Astrocyte of the cerebellum (primary cell): ENCODE measurements around the gene CACNG4.

Experiments used
- DNase-seq: peaks from one replicate; pipeline ENCODE4 v3.0.0-alpha.2; 2011; ENCODE audit warnings: low read depth
- H3K4me3 ChIP-seq: 2 replicates; pipeline ENCODE4 v1.5.1; 2011; ENCODE audit warnings: mild to moderate bottlenecking, low read depth, low read length, moderate library complexity
- in situ Hi-C: cut with HindIII; loops from 2 replicates; pipeline ENCODE4 v1.10.0; 2017; ENCODE audit warnings: low sequenced_read_pairs
- TF ChIP-seq, protein P1 (sequence below): IDR thresholded peaks from 2 replicates; pipeline ENCODE4 v1.5.1; 2012; ENCODE audit warnings: low read length, low read depth, moderate library complexity, mild to moderate bottlenecking; ENCODE audit errors: missing control alignments

Gene CACNG4

DNA sequence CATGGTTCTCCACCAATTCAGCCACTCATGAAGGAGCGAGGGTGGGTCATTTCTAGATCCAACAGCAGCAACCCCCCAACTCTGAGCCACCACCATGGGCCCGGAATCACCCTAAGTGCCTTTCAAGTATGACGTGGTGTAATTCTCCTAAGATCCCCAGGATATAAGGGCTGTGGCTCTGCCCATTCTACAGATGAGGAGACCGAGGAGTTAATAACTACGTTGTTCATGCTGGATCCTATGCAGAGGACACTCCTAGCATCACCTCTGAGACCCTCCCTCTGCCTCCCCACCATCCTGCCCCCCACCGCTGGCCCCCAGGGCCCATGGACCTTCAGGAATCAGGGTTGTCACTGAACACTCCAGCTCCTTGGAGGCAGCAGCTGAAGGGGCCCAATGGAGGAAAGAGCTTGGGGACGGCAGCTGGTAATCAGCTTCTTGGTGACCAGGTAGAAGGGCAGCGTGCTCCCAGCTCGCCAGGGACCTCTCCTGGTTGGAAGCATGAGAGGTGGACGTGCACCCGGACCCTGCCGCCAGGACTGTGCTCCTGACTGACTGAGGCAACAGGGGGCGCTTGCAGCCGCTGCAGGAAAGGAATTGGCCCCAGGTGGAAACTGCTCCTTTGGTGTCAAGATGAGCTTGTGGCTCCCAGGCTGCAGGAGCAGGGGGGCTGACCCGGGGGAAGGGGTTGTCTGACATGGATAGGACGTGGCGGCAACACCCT, 51.7 kb downstream of the CACNG4 start:
- in situ Hi-C loops, result no loop called here
- DNase-seq, result no peak

DNA sequence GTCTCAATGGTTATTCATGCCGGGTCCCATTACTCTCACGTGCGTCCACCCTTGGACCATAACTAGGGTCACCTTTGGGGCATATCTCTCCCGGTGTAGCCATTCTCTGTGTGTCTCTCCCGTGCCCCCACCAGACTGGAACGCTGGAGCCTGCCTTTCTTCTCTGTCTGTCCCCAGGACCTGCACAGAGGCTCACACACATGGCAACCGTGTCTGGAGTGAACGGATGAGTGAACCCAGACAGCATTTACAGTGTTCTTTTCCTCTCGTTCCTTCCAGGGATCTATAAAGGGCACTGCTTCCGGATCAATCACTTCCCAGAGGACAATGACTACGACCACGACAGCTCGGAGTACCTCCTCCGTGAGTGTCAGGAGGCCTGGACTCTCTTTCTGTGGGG, 53.4 kb downstream of the CACNG4 start:
- H3K4me3 ChIP-seq, result no peak overlapping the region
- TF ChIP-seq, protein P1, sequence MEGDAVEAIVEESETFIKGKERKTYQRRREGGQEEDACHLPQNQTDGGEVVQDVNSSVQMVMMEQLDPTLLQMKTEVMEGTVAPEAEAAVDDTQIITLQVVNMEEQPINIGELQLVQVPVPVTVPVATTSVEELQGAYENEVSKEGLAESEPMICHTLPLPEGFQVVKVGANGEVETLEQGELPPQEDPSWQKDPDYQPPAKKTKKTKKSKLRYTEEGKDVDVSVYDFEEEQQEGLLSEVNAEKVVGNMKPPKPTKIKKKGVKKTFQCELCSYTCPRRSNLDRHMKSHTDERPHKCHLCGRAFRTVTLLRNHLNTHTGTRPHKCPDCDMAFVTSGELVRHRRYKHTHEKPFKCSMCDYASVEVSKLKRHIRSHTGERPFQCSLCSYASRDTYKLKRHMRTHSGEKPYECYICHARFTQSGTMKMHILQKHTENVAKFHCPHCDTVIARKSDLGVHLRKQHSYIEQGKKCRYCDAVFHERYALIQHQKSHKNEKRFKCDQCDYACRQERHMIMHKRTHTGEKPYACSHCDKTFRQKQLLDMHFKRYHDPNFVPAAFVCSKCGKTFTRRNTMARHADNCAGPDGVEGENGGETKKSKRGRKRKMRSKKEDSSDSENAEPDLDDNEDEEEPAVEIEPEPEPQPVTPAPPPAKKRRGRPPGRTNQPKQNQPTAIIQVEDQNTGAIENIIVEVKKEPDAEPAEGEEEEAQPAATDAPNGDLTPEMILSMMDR, result no peak
- in situ Hi-C loops, result no loop called here
- no peak for DNase-seq

More for the DNA sequence above, 51.7 kb downstream of the CACNG4 start:
- no peak overlapping the region for H3K4me3 ChIP-seq
- TF ChIP-seq, protein P1, result no peak

DNA sequence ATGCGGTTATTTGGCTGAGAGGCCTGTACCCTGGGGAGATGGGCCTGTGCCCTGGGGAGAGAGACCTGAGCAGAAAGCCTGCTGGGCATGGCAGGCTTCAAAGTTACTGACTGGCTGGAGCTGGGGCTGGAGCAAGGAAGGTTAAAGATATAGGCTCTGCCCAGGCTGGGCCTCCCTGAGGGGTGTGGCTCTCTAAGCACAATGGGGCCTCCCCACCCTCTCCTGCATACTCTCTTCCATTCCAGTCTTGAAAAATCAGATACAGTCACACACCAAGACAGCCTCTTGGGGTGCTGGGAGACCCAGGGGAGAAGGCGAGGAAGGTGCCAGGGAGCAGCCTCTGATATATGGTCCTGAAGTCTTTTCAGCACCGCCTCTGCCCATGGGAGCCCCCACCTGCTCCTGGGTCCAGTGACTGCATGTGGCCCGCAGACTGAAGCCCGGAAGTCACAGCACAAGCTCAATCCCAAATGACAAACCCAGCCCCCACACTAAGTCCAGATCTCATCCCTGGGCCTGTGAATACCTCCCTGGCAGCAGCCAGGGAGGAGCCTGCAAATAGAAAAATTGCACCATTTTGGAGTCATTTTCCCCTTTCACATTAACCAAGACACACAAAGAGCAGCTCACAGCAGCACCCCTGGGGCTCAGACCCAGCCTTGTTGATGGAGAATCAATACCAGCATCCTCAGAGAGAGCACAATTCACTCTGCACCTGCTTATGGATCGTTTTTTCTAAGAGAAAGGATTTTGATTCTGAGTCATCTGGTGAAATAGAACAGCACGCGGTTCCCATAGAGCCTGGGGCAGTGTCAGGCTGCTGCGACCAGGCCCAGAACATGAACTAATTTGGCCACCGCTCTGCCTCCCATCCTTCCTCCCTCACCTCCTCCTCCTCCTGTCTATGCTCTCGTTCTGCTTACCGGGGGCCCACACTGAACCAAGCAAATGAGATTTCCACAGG, 54.2 kb downstream of the CACNG4 start:
- TF ChIP-seq, protein P1, result no peak
- no peak for DNase-seq
- no peak overlapping the region for H3K4me3 ChIP-seq
- in situ Hi-C loops, result no loop called here

DNA sequence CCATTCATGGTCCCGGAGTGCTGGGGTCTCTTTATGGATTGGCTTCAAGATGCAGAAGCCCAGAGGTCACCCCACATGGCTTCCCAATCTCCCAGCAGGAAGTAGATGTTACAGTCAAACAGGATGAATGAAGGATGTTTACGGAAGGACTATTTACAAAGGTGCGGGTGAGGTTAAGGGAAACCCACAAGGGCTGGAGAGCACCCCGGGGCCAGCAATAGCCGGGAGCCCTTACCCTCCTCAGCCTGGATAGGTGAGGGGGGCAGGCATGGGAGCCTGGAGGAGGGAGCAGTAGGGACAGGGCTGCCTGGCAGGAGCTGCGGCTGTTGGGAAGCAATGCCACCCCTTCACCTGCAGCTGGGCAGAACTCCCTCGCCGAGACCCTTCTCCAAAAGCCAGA, 55.3 kb downstream of the CACNG4 start:
- in situ Hi-C loops, result no loop called here
- no peak for DNase-seq

DNA sequence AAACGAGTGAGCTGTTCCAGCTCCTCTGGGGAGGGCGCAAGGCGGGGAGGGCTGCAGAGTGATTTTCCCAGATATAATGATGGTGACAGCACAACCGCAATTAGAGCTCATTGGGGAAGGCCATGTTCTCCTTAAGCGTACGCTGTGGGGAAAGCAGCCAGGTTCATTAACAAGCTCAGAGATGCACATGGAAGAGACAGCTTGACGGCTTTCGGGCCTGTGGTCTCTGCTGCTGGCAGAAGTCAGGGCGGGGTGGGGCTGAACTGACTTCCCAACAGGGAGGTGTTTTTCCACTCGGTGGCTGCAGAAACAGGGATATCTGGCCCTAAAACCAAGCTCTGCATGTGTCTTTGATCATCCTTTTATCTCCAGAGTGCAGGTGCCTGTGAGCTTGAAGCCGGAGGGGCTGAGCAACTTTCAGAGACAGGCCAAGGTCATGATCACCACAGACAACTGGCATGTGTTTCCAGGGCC, 55.8 kb downstream of the CACNG4 start:
- in situ Hi-C loops, result no loop called here

More for the DNA sequence above, 55.3 kb downstream of the CACNG4 start:
- no peak overlapping the region for H3K4me3 ChIP-seq
- TF ChIP-seq, protein P1, result no peak

DNA sequence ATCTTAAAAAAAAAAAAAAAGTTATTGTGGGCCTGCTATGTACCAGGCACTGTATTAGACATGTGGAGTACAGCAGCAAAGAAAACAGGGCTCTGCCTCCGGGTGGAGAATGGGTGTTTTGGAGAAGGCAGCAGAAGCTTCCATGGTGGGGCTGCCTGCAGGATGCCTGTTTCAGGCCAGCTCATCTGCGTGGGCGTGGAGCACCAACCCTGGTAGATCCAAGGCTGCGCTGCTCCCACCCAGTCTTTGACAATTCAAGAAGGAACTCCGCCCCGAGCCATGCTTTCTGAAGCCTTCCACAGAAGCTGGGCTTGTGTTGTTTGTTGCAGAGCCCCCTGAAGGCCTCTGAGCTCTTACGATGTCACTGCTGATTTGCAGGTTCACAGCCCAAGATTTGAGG, 56.7 kb downstream of the CACNG4 start:
- in situ Hi-C loops, result no loop called here
- TF ChIP-seq, protein P1, result no peak
- H3K4me3 ChIP-seq, result no peak overlapping the region
- DNase-seq, result no peak

More for the DNA sequence above, 55.8 kb downstream of the CACNG4 start:
- H3K4me3 ChIP-seq, result no peak overlapping the region
- TF ChIP-seq, protein P1, result no peak
- DNase-seq, result no peak
